GM19035 (cell line): ENCODE measurements around the gene OR52I1.
A peak's percentile ranks its signal among the peaks of the same experiment; 100 is the strongest.

Source experiments
- ATAC-seq: cut with Tn5 transposase; IDR thresholded peaks from one replicate; pipeline ENCODE4 v1.9.1; 2021; ENCODE audit not compliant: unreplicated experiment

The OR52I1 gene

DNA sequence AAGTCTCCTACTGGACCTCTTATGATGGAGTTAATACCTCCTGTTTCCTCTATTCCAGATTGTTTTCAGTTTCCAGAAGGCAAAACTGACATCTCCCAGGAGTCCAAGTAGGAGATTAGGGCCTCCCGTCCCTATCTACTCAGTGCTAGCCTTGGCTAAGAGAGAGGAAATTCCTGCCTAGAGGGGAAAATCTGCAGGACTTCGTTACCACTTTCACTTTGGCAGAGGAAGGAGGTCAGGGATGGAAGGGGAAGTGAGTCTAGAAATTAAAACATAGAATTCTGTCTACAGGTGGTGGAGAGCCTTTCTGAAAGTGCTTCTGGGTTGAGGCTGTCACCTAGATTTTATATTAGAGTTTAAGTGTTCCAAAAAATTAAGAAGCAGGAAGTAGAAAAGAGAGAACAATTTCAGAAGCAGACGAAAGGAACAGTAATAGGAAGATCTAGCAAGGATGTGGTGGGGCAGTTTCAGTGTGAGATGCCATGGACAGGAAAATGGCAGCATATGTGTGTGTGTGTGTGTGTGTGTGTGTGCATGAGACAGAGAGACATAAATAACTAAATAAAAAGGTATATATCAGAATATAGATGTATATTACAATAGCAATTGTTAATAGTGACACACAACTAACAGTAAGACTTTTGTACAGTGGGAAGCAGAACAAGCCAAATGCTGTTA is 16.6 kb downstream of the OR52I1 start:
- no peak for ATAC-seq

DNA sequence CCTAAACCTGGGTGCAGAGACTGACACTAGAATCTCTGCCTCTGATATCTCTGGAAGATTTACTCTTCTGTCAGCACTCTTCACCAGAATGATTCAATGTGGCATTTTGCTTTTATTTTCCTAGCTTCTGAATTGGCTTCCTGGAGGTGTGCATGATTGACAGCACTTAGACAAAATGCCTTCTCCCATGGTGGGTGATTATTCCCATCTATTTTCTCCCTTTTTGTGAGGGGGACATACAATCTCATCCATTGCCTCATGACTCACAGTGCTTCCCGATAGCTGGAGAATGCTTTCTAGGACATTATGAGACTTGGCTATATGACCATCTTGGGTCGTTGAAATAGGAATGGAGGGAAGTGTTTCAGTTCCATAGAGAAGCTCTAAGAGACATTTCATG is 18.1 kb downstream of the OR52I1 start:
- no peak for ATAC-seq

DNA sequence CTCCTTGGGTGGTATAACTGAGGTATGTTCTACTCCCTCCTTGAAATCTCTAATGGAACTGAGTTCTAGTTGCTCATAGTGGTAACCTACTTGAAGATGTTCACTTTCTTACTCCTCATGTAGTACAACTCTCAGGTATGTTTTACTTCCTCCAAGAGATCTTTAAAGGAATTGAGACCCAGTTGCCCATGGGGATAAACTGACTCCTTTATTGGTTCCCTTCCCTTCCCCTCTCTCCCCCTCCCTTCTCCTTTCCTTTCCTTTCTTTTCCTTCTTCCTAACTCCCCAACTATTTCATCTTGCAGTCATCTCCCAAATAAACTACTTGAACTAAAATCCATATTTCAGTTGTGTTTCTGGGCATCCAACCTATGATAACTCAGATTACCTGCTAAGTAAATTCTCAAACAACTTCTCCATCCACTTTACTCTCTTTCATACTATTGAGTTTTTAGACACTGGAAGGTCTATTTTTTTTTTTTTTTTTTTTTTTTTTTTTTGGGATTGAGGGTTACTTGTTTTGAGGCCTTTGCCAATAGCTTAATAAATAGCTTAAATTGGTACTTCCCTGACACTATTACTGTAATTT is 22.1 kb downstream of the OR52I1 start:
- ATAC-seq = no peak

DNA sequence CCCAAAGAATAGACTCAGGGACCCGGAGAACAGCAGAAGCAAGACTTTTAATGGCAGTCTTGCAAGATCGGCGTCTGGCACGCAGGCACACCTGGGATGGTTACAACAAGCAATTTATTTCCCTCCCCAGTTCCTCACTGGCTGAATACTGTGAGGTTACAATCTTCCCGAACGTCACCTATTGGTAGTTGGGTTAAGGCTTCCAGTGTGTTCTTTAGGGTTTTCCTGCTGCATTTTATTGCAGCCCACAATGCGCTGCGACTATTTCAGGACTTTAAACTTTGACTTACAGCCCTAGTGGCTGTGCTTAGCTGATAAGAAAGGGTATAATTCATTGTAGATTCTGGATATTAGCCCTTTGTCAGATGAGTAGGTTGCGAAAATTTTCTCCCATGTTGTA is 25.7 kb downstream of the OR52I1 start:
- ATAC-seq = no peak

DNA sequence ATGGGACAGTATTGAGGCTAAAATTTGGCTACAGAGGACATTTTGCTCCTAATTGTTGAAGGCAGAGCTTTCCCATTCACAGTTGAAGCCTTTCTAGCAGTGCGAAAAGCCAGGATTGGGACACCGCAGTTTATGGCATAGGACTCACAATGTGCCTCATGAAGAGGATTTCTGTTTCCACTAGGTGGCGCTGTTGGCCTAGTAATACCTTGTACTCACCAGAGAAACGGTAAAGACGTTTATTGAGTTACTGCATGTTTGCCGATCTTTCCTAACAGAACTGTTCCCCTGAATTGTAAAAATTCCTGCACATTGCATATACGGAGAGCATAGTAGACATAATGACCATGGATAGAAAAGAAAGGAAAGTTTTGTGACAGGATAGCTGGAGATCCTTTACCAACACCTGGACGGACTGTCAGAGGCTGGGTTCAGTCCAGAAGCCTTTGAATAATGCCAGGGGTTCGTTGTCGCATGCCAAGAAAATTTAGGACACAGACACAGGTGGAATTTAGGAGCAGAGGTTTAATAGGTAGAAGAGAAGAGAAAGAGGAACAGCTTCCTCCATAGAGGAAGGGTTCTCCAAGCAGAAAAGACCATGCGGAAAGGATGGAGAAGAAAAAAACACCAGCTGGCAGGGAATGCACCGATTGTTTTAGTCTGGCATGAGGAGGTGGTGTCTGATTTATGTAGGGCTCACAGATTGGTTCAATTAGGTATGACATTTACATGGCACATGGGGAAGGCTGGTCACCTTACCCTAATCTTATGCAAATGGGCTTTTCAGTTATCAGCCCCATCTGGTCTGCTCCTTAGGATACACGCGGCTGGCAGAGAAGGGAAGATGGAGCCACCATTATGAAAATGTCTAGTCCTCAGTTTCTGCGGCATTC is 32.6 kb downstream of the OR52I1 start:
- ATAC-seq = no peak

DNA sequence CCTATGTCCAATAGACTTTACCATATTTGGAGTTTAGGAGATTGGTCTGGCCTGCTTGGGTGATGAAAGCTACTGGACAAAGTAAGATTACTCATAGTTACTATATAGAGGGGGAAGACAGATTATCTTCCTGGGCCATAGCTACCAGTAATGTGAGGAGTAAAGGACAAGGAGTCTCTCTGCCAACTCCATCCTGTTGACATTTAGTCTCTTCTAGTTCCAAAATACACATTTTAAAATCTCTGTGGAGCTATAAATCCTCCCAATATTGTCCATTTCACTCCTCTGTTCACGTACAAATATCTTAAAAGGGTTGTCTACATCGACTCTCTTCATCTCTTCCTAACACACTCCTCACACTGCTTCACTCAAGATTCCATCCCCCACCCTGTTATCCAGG is 42.3 kb downstream of the OR52I1 start:
- no peak for ATAC-seq

DNA sequence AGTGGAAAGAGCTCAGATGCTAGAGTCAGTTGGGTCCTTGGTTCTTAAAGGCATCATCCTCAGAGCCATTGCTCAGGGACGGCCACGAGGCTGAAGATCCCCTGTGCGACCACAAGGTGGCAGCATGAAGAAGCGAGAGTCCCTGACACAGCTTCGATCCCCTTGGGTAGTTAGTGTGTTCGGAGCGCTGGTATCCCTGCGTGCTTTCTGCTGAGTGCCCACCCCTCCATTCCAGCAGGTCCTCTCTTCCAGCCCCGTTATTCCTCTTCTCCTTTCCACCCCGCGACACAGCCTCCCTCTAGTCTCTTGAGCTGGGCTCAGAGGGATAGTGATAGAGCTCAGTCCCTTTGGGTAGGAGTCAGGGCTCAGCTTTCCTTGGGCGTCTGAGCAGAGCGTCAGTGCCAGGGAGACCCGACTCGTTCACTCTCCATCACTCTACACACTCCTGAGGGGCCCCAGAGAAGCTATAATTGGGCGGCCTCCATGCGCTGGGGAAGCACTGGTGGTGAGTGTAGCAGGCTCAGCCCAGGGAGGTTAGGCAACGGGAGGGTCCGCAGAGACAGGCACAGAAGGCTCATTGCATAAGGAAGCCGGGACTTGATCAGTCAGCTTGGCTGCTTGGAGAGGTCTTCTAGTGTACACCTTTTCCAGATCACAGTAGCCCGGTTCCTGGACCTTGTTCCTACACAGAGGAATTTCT is 43.3 kb downstream of the OR52I1 start, which contains the start of gene OR51D1:
OR51D1 (plus strand) TSS at position 516 of the 700 bp plus-strand sequence. CDS start 2,314 bp downstream, outside the sequence.
- peak; percentile 98 for ATAC-seq

DNA sequence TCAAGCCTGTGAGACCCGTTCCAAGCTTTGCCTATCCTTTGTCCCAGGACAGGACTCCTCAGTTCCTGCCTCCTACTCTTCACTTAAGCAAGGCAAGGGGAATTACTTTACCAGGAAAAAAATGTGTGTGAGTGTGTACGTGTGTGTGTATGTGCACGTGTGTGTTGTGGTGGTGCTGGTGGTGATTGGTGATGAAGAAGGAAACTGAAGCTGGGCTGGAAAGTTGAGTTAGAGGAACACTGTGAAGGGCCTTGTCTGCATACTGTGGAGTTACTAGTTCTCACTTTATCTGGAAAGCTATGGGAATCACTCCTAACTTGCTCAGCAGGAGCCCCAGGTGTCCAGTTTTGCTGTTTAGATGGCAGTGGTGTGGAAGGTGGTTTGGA is 43.8 kb downstream of the OR52I1 start:
- no peak for ATAC-seq

DNA sequence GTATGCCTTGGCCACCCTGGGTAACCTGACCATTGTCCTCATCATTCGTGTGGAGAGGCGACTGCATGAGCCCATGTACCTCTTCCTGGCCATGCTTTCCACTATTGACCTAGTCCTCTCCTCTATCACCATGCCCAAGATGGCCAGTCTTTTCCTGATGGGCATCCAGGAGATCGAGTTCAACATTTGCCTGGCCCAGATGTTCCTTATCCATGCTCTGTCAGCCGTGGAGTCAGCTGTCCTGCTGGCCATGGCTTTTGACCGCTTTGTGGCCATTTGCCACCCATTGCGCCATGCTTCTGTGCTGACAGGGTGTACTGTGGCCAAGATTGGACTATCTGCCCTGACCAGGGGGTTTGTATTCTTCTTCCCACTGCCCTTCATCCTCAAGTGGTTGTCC is 46.1 kb downstream of the OR52I1 start:
- no peak for ATAC-seq

DNA sequence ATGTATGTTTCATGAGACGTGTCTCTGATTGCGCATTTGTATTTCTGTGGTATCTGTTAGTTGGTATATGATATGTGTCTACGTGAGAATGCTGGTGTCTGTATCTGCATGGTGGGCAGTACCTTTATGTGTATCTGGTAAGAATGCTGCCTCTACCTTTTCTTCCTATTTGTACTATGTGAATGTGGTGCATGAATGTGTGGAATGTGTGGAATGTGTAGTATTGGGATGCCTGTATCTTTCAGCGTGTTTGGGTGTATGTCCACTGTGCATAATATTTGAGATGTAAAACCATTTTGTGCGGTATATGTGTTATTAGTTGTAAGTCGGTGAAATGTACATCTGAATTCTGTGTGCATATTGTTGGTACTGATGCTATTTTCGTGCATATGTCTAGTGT is 47.7 kb downstream of the OR52I1 start:
- no peak for ATAC-seq

DNA sequence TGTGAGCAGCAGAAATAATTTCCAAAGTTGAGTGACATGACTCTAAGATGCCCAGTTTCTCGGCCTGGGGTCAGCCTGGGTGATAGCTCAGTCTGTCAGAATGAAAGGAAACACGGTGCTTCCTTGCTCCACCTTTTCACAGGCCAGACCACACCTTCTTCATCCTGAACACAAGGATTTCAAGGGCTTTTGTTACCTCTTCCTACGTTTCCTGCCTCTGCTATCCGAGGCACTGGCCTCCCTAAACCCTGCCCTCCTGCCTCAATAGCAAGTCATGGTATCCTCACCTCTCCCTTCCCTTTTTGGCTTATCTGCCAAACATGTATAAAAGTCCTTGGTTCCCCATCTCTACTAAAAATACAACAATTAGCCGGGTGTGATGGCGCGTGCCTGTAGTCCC is 48.2 kb downstream of the OR52I1 start:
- no peak for ATAC-seq

DNA sequence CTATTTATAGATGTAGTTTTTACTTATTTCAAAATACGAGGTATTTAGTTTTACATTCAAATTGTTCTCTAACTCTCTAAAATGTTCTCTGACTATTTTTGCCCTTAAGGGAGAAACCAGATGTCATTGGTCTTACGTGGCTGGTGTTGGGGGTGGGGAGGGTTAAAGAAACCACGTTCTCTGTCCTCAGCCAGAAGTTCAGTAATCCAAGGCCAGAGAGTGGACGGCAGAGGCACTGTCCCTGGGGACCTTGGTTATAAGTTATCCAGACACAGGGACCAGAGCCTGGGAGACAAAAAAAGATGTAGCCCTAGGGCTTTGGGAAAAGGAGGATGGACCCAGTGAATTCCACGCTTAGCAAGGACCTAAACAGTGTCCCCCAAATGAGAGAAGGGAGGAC is 49.2 kb downstream of the OR52I1 start:
- ATAC-seq = no peak

DNA sequence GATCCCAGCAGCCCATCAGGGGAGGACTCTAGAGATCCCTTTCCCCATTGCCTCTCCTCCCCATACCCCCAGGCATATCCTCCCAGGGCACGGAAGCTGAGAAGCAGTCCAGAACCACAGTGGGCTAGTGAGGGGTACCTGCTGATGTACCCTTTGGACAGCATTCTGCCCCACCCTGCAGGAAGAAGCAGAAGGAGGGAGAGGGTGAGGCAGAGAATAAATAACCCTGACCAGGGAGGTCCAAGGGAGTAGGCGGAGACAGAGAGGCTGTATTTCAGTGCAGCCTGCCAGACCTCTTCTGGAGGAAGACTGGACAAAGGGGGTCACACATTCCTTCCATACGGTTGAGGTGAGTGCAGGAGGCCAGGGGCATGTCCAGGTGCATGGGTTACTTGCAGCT is 49.8 kb downstream of the OR52I1 start, which contains the start of gene OR51E1:
OR51E1 (plus strand) TSS at position 301 of the 400 bp plus-strand sequence. CDS start 8,545 bp downstream, outside the sequence.
- no peak for ATAC-seq

DNA sequence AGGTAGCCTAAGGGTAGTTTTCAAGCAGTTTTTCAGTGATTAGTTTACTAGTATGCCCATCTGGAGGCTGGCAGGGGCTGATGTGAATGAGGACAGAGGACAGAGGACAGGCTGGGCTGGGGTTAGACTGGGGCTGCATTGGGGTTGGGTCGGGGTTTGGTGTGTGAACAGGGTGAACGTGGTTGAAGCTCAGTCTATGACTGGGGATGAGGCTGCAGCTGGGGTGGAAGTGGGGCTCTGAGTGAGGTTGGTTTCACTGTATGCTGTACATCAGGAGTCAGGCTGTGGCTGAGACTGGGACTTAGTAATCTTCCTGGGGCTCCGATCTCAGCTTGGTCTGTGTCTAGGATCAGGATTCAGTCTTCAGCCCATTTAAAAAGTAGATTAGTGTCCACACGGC is 50.4 kb downstream of the OR52I1 start:
- ATAC-seq = no peak
